IMR-90 (cell line): ENCODE measurements around the gene CLCA1. TPM values are rescaled to one million over a fixed set of nuclear protein-coding genes. Genes with fewer than 3 reads are reported as not detected.
A peak's percentile ranks its signal among the peaks of the same experiment; 100 is the strongest.

Source experiments
- ATAC-seq: fragments of 200-7000 bp; cut with Tn5 transposase; 2 replicates; pipeline ENCODE4 v1.9.1; 2020; ENCODE audit warnings: low read depth, mild to moderate bottlenecking, moderate library complexity
- BruUV-seq: library from RNA; stranded (reverse); fragments of 400-500 nt; replicated peaks from 2 replicates; lab custom pipeline; 2021; lab: Mats Ljungman, UMichigan
- CTCF ChIA-PET: fragments of 300-600 bp; formaldehyde crosslinking; extraction: SDS; loops from one replicate; lab custom pipeline; 2021; ENCODE audit warnings: antibody characterized with exemption; lab: Yijun Ruan, JAX
- POLR2A ChIA-PET: fragments of 300-600 bp; sonication (Branson Sonifier 250); formaldehyde crosslinking; loops from one replicate; lab custom pipeline; 2022; ENCODE audit warnings: antibody characterized with exemption; ENCODE audit not compliant: unreplicated experiment; lab: Charles Lee
- DNase-seq: peaks from one replicate; pipeline ENCODE4 v3.0.0; 2013
- H2AFZ ChIP-seq: replicated peaks from 2 replicates; pipeline ENCODE3; 2013; ENCODE audit warnings: low read length, mild to moderate bottlenecking; ENCODE audit not compliant: poor library complexity
- H2AK5ac ChIP-seq: 2 replicates; pipeline ENCODE4 v1.6.1; 2013; ENCODE audit warnings: low read depth, low read length, inconsistent platforms
- H2AK9ac ChIP-seq: replicated peaks from 2 replicates; pipeline ENCODE3; 2013; ENCODE audit warnings: mild to moderate bottlenecking, low read depth, low read length, moderate library complexity; ENCODE audit not compliant: poor library complexity
- H2BK120ac ChIP-seq: 2 replicates; pipeline ENCODE4 v1.6.1; 2013; ENCODE audit warnings: low read depth, low read length, inconsistent platforms
- H2BK15ac ChIP-seq: 3 replicates; pipeline ENCODE4 v1.6.1; 2013; ENCODE audit warnings: low read depth, low read length, inconsistent platforms
- H2BK20ac ChIP-seq: 2 replicates; pipeline ENCODE4 v1.6.1; 2013; ENCODE audit warnings: low read depth, mild to moderate bottlenecking, inconsistent platforms, low read length, moderate library complexity
- H2BK5ac ChIP-seq: 2 replicates; pipeline ENCODE4 v1.6.1; 2013; ENCODE audit warnings: mild to moderate bottlenecking, low read depth, low read length, inconsistent platforms; ENCODE audit not compliant: poor library complexity, severe bottlenecking
- H3K14ac ChIP-seq: replicated peaks from 2 replicates; pipeline ENCODE4 v1.6.1; 2013; ENCODE audit warnings: low read depth, low read length, inconsistent platforms
- H3K18ac ChIP-seq: 2 replicates; pipeline ENCODE4 v1.6.1; 2013; ENCODE audit warnings: low read depth, low read length, control low read depth
- H3K23ac ChIP-seq: 2 replicates; pipeline ENCODE4 v1.6.1; 2013; ENCODE audit warnings: low read depth, low read length, inconsistent platforms
- H3K27ac ChIP-seq: 2 replicates; pipeline ENCODE4 v1.5.1; 2013; ENCODE audit warnings: mild to moderate bottlenecking, control low read depth, low read length; ENCODE audit not compliant: insufficient read depth
- H3K27me3 ChIP-seq: 2 replicates; pipeline ENCODE4 v1.6.1; 2013; ENCODE audit warnings: low read length; ENCODE audit not compliant: control insufficient read depth, insufficient read depth
- H3K36me3 ChIP-seq: 2 replicates; pipeline ENCODE4 v1.6.1; 2013; ENCODE audit warnings: low read length, mixed read lengths; ENCODE audit not compliant: control insufficient read depth, insufficient read depth
- H3K4ac ChIP-seq: 2 replicates; pipeline ENCODE4 v1.6.1; 2013; ENCODE audit warnings: low read depth, low read length, inconsistent platforms
- H3K4me1 ChIP-seq: 2 replicates; pipeline ENCODE4 v1.6.1; 2013; ENCODE audit warnings: low read length, mixed read lengths; ENCODE audit not compliant: control insufficient read depth, insufficient read depth
- H3K4me2 ChIP-seq: 2 replicates; pipeline ENCODE4 v1.6.1; 2013; ENCODE audit warnings: low read depth, mild to moderate bottlenecking, control low read depth, low read length, moderate library complexity
- H3K4me3 ChIP-seq: 2 replicates; pipeline ENCODE4 v1.5.1; 2013; ENCODE audit warnings: low read depth, mild to moderate bottlenecking, control low read depth, low read length, moderate library complexity; ENCODE audit not compliant: insufficient read depth
- H3K56ac ChIP-seq: 2 replicates; pipeline ENCODE4 v1.6.1; 2013; ENCODE audit warnings: low read length, inconsistent platforms; ENCODE audit not compliant: insufficient read depth; ENCODE audit errors: extremely low read depth
- H3K79me1 ChIP-seq, 2 experiments: 2 replicates each; pipeline ENCODE4 v1.6.1; 2013; ENCODE audit warnings: low read length in 2 of 2, inconsistent platforms in 1 of 2, low read depth in 1 of 2
- H3K9ac ChIP-seq: 2 replicates; pipeline ENCODE4 v1.6.1; 2013; ENCODE audit warnings: low read depth, low read length, control low read depth
- H3K9me1 ChIP-seq: 2 replicates; pipeline ENCODE4 v1.6.1; 2013; ENCODE audit warnings: low read length, inconsistent platforms; ENCODE audit not compliant: insufficient read depth
- H3K9me3 ChIP-seq: 2 replicates; pipeline ENCODE4 v1.6.1; 2013; ENCODE audit warnings: low read length; ENCODE audit not compliant: control insufficient read depth, insufficient read depth
- H4K20me1 ChIP-seq: 2 replicates; pipeline ENCODE4 v1.6.1; 2013; ENCODE audit warnings: low read length, inconsistent platforms; ENCODE audit not compliant: insufficient read depth
- H4K5ac ChIP-seq: 2 replicates; pipeline ENCODE4 v1.6.1; 2013; ENCODE audit warnings: mild to moderate bottlenecking, low read depth, low read length, control low read depth
- H4K8ac ChIP-seq, 2 experiments: 2 replicates each; pipeline ENCODE4 v1.6.1; 2013; ENCODE audit warnings: low read depth in 2 of 2, low read length in 2 of 2, control low read depth in 1 of 2, inconsistent platforms in 1 of 2
- H4K91ac ChIP-seq: 2 replicates; pipeline ENCODE4 v1.6.1; 2013; ENCODE audit warnings: low read depth, low read length, inconsistent platforms; ENCODE audit not compliant: insufficient read depth
- BHLHE40 ChIP-seq: fragments of 150-350 bp; IDR thresholded peaks from 2 replicates; pipeline ENCODE4 v1.6.1; 2016; ENCODE audit warnings: mild to moderate bottlenecking, low read depth, low read length
- CEBPB ChIP-seq: IDR thresholded peaks from 2 replicates; pipeline ENCODE4 v1.6.1; 2012; ENCODE audit warnings: low read depth, low read length, improper control_type of control experiment
- CHD1 ChIP-seq: IDR thresholded peaks from 2 replicates; pipeline ENCODE4 v1.6.1; 2012; ENCODE audit warnings: low read depth, low read length, improper control_type of control experiment
- ELK1 ChIP-seq: fragments of 150-350 bp; IDR thresholded peaks from 2 replicates; pipeline ENCODE4 v1.6.1; 2016; ENCODE audit warnings: low read depth, mild to moderate bottlenecking, low read length, moderate library complexity, borderline replicate concordance
- FOS ChIP-seq: fragments of 150-350 bp; IDR thresholded peaks from 2 replicates; pipeline ENCODE4 v1.6.1; 2016; ENCODE audit warnings: low read depth, low read length
- MAFK ChIP-seq: IDR thresholded peaks from 2 replicates; pipeline ENCODE4 v1.6.1; 2012; ENCODE audit warnings: low read depth, low read length, improper control_type of control experiment
- MXI1 ChIP-seq: IDR thresholded peaks from 2 replicates; pipeline ENCODE4 v1.6.1; 2012; ENCODE audit warnings: low read depth, mild to moderate bottlenecking, low read length, moderate library complexity, borderline replicate concordance
- NFE2L2 ChIP-seq: fragments of 150-350 bp; IDR thresholded peaks from 2 replicates; pipeline ENCODE4 v1.6.1; 2016; ENCODE audit warnings: low read depth, mild to moderate bottlenecking, low read length
- POLR2A ChIP-seq: IDR thresholded peaks from 2 replicates; pipeline ENCODE4 v1.6.1; 2012; ENCODE audit warnings: mild to moderate bottlenecking, low read depth, low read length
- RAD21 ChIP-seq: IDR thresholded peaks from 2 replicates; pipeline ENCODE4 v1.6.1; 2012; ENCODE audit warnings: low read length, improper control_type of control experiment
- RCOR1 ChIP-seq: IDR thresholded peaks from 2 replicates; pipeline ENCODE4 v1.6.1; 2012; ENCODE audit warnings: mild to moderate bottlenecking, low read length, improper control_type of control experiment; ENCODE audit not compliant: insufficient replicate concordance
- RFX5 ChIP-seq: IDR thresholded peaks from 2 replicates; pipeline ENCODE4 v1.8.0; 2012; ENCODE audit warnings: low read depth, mild to moderate bottlenecking, low read length, moderate library complexity
- SMC3 ChIP-seq: fragments of 150-350 bp; IDR thresholded peaks from 2 replicates; pipeline ENCODE4 v1.6.1; 2016; ENCODE audit warnings: low read depth, mild to moderate bottlenecking, antibody characterized with exemption, low read length, moderate library complexity
- USF2 ChIP-seq: fragments of 150-350 bp; IDR thresholded peaks from 2 replicates; pipeline ENCODE4 v1.6.1; 2017; ENCODE audit warnings: mild to moderate bottlenecking, antibody characterized with exemption, low read length, low read depth
- WGBS, 2 experiments: methylation state at CpG; one replicate each; pipeline versions ENCODE4 v1.1.5 to v1.1.7; 2013; ENCODE audit warnings: missing lambda C conversion rate in 2 of 2; ENCODE audit not compliant: insufficient read length in 1 of 2; ENCODE audit errors: extremely low coverage in 2 of 2; 5-methylcytosine and 5-hydroxymethylcytosine counted together
- dilution Hi-C: fragments of 300-500 bp; cut with HindIII; formaldehyde crosslinking; loops from one replicate; pipeline ENCODE4 v1.14.3; 2018; ENCODE audit warnings: low sequenced_read_pairs; ENCODE audit not compliant: unreplicated experiment
- in situ Hi-C: fragments of 300-500 bp; cut with MboI; formaldehyde crosslinking; loops from 3 replicates; pipeline ENCODE4 v1.14.3; 2019; ENCODE audit warnings: low sequenced_read_pairs, inconsistent platforms, mixed read lengths
- intact Hi-C: fragments of 100-400 bp; cut with micrococcal nuclease; formaldehyde crosslinking; loops from 2 replicates; pipeline ENCODE4 v1.10.0; 2022
- polyA plus RNA-seq, 3 experiments: library from polyadenylated mRNA; depleted of rRNA; stranded (reverse); fragments of >200 nt; gene quantifications; 2 replicates each; pipeline ENCODE4 v1.2.3, GENCODE V29; 2012; ENCODE audit warnings: low replicate concordance in 1 of 3
- total RNA-seq: library from RNA; depleted of rRNA; stranded (reverse); fragments of >200 nt; gene quantifications from 2 replicates; pipeline ENCODE4 v1.2.3, GENCODE V29; 2012
- TF ChIP-seq, protein P1 (sequence below): conservative IDR thresholded peaks from 2 replicates; pipeline ENCODE4 v1.5.1; 2012; ENCODE audit warnings: mild to moderate bottlenecking, low read depth, low read length, improper control_type of control experiment

The CLCA1 gene
- total and polyA plus RNA-seq, 2 of the 4 experiments (the other 2 are of a cell fraction) = not detected

DNA sequence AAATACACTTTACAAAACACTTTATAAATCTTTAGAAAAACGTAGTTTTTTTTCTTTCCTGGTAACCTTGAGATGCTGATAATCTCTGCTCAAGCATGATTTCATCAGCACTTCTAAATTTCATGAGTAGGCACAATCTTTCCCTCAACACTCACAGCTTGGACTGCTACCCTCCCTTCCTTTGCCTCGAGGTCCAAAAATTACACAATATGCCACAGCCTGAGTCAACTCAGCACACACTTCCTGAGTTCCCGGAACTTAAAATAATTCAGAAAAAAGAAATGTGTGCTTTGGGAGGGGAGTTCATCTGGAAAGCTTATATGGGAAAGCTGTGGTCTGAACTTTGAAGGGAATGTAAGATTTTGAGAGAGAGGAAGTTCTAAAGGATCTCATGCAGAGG, 38.9 kb upstream of the CLCA1 start:
- in situ Hi-C loops = no loop called here

More for the DNA sequence above, 38.9 kb upstream of the CLCA1 start:
- H2BK20ac ChIP-seq = peak overlapping the region; percentile 81
- H2AK5ac ChIP-seq = no peak overlapping the region
- dilution Hi-C loops = no loop called here
- ATAC-seq = peak; percentile 97
- H3K56ac ChIP-seq = peak overlapping the region; percentile 33
- H3K9me1 ChIP-seq = no peaks in the 10 kb centered on the region
- no peaks in the 10 kb centered on the region for H3K36me3 ChIP-seq
- WGBS, 2 experiments = 0% methylated on average over 1 of the region's 3 CpGs; no CpG with 5 or more reads in 1 of the 2 experiments
- peak overlapping the region; percentile 6; the same call in 1 of the 2 replicates for H3K23ac ChIP-seq
- no peaks in the 10 kb centered on the region for H4K20me1 ChIP-seq
- H3K9ac ChIP-seq = no peak overlapping the region
- ChIA-PET CTCF (interaction anchor here (0.6 to 1.3 kb wide), 2 partner anchors 10 to 68 kb away, joined by 3 to 5 read pairs; no protein-coding TSS in a partner anchor), POLR2A (interaction anchor here (1.1 kb wide), 1 partner anchor 33 kb away, joined by 3 read pairs; no protein-coding TSS in a partner anchor)
- peak overlapping the region; percentile 65 for H3K4me2 ChIP-seq
- H3K18ac ChIP-seq = peak overlapping the region; percentile 79
- H2AK9ac ChIP-seq = no peak overlapping the region
- peak overlapping the region; percentile 32 for H2AFZ ChIP-seq
- peak overlapping the region; percentile 64; the same call in 1 of the 2 replicates for H3K27ac ChIP-seq
- no peaks in the 10 kb centered on the region for H3K79me1 ChIP-seq
- peak overlapping the region; percentile 42 for H3K14ac ChIP-seq
- H4K8ac ChIP-seq = peak overlapping the region; percentile 72 to 92
- no peak for TF ChIP-seq BHLHE40
- TF ChIP-seq MXI1 = no peak
- no peak for TF ChIP-seq CHD1
- TF ChIP-seq RAD21 = no peak
- peak; percentile 94 for TF ChIP-seq MAFK
- no peak for TF ChIP-seq RCOR1
- TF ChIP-seq USF2 = no peak
- no peak for TF ChIP-seq SMC3
- no peak for TF ChIP-seq ELK1
- TF ChIP-seq CEBPB = peak; percentile 98
- no peak for TF ChIP-seq POLR2A
- peak; percentile 62; the same call in 1 of the 2 replicates for TF ChIP-seq NFE2L2
- TF ChIP-seq, protein P1, sequence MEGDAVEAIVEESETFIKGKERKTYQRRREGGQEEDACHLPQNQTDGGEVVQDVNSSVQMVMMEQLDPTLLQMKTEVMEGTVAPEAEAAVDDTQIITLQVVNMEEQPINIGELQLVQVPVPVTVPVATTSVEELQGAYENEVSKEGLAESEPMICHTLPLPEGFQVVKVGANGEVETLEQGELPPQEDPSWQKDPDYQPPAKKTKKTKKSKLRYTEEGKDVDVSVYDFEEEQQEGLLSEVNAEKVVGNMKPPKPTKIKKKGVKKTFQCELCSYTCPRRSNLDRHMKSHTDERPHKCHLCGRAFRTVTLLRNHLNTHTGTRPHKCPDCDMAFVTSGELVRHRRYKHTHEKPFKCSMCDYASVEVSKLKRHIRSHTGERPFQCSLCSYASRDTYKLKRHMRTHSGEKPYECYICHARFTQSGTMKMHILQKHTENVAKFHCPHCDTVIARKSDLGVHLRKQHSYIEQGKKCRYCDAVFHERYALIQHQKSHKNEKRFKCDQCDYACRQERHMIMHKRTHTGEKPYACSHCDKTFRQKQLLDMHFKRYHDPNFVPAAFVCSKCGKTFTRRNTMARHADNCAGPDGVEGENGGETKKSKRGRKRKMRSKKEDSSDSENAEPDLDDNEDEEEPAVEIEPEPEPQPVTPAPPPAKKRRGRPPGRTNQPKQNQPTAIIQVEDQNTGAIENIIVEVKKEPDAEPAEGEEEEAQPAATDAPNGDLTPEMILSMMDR = no peak
- TF ChIP-seq FOS = no peak
- TF ChIP-seq RFX5 = no peak
- H2BK15ac ChIP-seq = peak overlapping the region; percentile 67; the same call in 1 of the 3 replicates
- H2BK5ac ChIP-seq = peak overlapping the region; percentile 80
- DNase-seq = peak; percentile 93
- peak overlapping the region; percentile 26; the same call in 1 of the 2 replicates for H3K4ac ChIP-seq
- peak overlapping the region; percentile 53; the same call in 1 of the 2 replicates for H4K91ac ChIP-seq
- H3K27me3 ChIP-seq = no peaks in the 10 kb centered on the region
- H3K4me3 ChIP-seq = no peak overlapping the region
- peak overlapping the region; percentile 97; the same call in 1 of the 2 replicates for H4K5ac ChIP-seq
- H3K9me3 ChIP-seq = no peaks in the 10 kb centered on the region
- peaks cover 5% of the 10 kb centered on the region; the same call in 1 of the 2 replicates for H3K4me1 ChIP-seq
- peak overlapping the region; percentile 81 for H2BK120ac ChIP-seq
- BruUV-seq = no TSS peak
- intact Hi-C loops = no loop called here
